GM19395 (cell line): Measurements from ENCODE around the gene ATP11A.

ENCODE experiments used
- ATAC-seq: cut with Tn5 transposase; IDR thresholded peaks from one replicate; pipeline ENCODE4 v1.9.1; 2021; ENCODE audit warnings: mild to moderate bottlenecking, moderate library complexity; ENCODE audit not compliant: unreplicated experiment

ATP11A gene

DNA sequence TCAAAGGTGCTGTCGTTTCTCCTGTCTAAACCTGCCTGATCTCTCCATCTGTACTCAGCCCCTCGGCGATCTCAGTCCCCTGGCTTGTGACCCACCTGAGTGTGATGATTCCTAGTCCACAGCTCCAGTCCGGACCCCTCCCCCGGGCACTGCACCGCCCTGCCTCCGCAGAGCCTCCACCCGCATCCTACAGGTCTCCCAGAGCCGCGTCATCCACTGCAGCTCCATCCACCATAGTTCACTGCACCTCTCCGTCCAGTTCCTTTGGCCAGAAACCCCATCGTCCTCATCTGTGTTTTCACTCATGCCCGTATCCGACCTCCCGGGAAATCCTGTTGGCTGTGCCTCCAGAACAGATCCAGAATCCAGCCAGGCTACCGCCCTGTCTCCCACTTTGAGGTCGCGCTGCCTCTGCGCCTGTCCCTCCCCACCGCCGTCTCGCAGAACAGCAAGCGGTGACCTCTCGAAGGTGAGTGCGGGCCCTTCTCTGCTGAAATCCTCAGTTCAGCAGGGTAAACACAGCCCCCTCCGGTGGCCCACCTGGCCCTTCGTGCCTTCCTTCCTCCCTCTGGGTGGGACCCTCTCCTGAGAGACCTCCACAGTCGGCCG is 227.3 kb downstream of the ATP11A start:
- no peak for ATAC-seq

DNA sequence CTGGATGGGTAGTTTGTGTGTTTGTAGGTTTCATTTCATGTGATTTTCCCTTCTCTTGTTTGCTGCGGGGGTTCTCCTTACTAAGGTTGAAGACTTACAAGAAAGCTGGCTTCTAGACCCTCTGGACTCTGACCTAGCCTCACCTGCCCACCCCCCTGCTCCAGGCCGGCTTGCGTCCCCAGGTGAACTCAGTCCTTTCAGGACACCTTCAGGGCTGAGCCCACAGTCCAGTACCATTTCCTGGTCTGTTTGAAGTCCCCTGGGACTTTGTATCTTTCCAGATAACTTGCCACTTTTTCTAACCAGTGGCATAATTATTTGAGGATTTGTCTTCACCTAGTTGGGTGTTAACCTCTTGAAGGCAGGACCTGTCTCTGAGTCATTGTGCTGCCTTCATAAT is 227.9 kb downstream of the ATP11A start:
- ATAC-seq = no peak

DNA sequence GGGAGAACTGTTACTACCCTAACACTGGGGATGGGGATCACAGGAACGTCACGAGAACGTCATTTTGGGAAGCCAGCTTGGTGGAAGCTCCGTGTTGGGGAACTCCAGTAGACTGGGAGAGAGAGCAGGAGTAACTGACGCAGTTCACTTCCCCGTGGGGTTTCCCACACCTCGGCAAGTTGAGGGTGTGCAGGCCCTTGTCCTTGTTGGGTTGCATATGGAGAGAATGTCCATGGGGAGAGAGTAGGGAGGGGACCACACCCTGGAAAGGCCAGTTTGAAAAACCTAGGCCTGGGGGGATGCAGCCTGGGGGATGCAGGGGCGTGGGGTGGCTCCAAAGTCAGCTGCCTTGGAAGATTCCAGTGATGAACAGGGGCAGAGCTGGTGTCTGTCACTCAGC is 228.4 kb downstream of the ATP11A start:
- ATAC-seq = no peak

DNA sequence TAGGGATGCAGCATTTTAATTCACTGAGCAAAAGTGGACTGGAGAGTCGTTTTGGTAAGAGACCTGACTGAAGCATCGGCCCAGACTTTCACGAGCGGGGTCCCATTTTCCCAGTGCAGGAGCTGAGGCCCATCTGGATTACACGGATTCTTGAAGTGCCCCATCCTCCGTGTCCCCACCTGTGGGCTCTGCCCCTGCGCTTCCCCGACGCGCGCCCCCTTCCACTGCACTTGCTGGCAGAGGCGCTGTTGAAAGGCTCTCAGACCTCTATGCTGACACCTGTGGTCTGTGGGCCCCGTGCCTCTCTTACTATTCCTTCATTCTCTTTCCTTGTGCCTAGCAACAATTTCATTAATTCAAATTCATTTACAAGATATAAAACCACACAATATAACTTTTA is 228.9 kb downstream of the ATP11A start:
- no peak for ATAC-seq

DNA sequence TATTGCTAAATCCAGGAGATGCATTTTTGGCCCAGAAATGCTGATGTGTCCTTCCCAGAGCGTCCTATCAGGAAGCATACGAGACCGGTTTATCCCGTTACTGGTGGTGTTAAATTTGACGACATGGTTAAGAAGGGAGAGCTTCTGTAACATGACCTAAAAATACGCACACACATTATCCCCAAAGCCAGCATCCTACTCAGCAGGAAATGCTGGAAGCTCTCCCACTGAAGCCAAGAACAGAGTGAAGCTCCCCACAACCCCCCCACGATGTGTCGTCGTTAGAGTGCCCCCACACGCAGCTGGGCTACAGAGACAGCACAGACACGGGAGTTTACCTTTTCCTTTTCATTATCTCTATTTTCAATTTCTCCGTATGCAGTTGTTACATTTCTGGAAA is 234.1 kb downstream of the ATP11A start:
- no peak for ATAC-seq

DNA sequence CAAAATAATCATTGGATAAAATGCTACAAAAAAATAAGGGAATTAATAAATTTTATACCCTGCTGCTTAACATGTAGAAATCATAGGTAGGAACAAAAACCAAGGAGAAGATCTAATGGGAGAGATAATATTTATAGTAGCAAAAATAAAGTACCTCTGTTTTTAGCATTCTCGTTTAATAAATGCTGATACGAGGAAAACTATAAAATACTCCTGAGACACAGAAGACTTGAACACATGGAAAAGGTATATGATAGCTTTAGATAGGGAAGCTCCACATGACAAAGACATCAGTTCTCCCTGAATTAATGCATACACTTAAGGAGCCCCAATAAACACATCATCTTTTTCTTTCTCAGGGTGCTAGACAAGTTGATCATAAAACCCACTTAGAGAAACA is 234.5 kb downstream of the ATP11A start:
- ATAC-seq = no peak

DNA sequence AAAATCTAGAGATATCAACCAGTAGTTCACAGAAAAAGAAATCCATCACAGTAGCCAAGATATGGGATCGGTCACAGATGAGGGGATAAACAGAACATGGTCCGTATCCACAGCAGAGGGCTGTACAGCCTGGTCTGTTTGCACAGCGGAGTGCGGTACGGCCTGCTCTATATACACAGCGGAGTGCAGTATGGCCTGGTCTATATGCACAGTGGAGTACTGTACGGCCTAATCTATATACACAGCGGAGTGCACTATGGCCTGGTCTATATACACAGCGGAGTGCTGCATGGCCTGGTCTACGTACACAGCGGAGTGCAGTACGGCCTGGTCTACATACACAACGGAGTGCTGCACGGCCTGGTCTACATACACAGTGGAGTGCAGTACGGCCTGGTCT is 236.2 kb downstream of the ATP11A start:
- ATAC-seq = no peak

DNA sequence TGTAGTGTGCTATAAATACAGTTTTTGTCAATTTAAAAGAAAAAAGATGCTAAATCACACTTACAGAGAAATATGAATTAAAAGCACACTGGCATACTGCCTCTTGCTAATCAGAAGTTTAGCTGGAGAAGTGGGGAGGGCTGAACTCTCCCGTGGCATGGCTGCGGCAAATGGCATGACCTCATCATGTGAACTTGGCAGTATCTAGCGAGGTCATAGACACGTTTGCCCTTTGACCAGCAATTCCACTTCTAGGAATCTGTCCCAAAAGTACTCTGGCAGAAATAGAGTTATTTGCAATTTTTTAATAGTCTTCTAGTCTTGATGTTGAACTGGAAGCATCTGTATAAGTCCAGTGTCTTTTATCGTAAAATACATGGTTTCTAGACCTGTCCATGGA is 237.2 kb downstream of the ATP11A start:
- no peak for ATAC-seq

DNA sequence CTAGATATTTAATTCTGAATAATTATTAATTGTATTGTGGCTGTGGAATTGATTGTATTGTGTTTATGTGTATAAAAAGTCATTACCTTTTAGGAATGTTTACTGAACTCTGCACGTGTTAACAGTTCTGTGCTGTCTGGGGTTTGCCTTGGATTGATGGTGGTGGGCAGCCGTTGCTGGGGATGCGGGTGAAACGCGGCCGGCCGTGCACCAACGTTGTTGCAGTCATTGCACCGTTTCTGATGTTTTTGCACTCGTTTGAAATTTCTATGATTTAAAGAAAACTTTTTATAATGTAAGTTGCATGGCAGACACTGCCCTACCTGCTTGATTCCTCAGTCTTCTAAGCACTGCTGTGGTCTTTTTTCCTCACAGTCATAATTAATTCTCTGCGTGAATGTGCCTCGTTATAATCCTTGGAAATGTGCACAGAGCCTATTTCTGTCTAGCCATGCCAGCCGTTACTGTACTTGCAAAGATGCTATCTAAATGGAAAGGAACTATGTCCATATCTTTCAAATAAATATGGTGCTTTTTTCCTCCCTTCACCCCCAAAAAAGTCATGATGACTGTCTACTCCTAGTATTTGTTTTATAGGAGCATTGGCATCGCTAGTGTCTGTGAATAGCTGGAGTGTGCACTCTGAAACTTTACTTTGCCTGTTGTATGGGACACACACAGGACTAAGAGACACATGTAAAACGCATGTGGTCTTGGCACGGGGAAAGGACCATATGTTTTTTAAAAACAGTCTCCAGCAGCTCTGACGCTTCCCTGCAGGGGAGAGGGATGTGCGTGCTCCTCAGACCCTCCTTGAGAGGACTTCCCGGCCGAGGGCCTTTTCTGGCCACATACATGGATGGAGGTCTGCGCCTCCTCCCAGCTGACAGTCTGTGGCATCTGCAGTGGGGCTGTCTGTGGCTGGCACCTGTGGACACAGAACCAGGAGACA is 238.5 kb downstream of the ATP11A start:
- no peak for ATAC-seq

DNA sequence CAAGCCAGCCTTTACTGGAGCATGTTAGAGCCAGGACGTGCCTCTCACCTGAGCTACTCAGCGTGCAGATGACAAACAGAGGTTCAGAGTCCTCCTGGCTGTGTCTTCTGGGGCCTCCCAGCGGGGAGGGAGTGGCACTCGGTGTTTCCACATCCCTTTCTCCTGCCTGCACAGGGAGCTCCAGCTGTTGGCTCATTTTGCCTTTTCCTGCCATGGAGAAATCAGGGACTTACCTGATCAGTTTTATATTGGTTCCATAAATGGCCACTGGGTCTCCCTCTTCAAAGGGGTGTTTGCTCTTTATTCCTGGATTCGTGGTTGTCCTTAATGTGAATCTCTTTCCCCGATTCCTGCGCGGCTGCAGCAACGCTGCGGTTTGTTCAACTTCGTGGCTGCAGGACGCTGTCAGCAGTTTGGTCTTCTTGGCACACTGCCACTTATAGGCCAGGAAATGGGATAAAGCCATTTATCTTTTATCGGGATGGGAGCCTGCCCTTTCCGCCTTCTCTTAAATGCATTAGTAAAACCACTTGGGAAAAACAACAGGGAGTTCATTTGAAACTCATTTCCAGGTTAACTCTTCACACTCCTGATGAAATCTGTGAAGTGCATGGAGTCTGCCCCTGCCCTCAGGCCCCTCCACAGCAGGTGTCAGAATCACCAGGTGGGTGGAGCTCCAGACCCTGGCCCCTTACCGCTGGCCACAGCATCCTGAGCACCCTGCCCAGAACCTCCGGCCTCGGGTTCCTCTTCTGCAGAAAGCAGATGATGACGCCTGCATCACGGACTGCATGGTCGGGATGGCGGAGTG is 239.3 kb downstream of the ATP11A start:
- no peak for ATAC-seq

DNA sequence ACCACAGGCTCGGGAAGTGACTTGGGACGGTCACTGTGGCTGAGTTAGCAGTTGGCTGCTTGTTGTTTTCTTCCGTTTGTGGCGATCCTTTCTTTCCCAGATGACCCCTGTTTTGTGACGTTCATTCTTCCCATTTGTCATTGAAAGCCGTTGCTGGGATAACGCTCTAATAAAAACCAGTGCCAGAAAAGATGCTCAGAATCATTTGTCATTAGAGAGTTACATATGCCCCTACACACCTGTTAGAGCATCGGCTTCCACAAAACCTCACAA is 239.9 kb downstream of the ATP11A start:
- no peak for ATAC-seq

DNA sequence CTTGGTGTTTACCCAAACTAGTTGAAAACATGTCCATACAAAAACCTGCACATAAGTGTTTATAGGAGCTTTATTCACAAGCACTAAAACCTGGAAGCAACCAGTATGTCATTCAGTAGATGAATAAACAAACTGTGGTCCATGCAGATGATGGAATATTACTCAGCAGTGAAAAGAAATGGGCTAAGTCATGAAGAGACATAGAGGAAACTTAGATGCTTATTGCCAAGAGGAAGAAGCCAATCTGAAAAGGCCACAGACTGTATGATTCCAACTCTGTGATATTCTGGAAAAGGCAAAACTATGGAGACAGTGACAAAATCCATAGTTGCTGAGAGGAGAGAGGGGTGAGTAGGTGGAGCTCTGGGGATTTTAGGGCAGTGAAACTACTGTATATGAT is 240.4 kb downstream of the ATP11A start:
- ATAC-seq = no peak

DNA sequence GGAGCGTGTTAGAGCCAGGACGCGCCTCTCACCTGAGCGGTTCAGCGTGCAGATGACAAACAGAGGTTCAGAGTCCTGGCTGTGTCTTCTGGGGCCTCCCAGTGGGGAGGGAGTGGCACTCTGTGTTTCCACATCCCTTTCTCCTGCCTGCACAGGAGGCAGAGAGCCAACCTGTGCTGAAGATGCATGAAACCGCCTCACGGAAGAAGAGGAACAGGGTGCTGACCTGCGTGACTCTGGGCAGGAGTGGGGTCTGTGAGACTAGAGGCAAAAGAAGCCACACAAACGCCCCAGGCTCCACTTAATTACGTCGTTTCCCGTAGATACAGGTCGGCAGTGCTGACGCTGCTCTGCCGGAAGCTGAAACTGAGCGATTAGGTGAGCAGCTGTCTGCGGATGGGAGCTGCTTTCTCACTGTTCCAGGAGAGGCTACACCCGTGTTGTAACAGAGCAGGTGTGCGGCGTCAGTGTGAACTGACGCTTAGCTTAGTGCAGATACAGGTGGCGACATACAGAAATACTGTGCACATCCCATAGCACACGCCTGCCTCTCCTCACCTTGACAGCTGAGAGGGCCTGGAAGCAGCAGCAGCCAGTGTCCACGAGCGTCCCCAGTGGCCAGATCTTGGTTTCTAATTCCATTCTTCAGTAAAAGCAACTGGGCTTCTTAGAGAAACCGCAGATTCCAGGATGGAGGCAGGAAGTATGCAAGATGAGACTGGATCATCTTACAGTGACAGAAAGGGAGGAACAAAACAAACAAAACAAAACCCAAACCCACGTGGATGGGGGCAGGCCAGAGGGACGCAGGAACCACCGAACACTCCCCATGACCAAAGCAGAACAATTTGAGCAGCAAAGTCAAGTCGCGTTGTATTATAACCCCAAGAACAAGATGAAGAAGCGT is 241.4 kb downstream of the ATP11A start:
- ATAC-seq = no peak

DNA sequence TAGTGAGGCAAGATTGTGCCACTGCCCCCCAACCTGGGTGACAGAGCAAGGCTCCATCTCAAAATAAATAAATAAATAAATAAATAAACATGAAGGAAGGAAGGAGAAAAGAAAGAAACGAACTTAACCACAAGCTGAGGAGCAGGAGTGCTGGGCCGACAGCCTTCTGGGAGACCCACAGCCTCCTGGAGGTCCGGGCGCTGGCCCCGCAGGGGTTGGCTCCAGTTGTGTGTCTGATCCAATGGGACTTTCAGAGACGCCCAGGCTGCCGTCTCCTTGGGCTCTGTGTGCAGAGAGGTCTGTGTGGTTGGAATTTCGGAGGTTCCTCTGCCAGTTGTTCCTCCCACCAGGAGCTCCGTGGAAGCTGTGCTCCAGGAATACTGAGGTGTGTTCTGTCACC is 243.1 kb downstream of the ATP11A start:
- no peak for ATAC-seq

DNA sequence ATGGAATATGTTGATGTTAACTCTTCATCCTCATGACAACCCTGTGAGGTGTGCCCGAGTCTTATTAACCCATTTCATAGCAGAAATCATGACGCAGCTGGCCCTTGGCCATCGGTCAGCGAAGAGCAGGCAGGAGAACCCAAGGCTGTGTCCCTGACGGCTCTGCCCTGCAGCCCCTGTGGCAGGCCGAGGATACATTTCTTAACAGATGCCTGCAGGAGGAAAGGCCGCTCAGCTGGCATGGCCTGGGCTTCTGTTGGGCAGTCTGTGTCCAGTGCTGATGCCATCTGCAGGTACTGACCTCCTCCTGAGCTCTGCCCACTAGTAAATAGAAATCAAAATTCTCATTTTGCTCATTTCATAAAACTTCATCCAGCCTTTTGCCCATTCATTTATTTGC is 243.8 kb downstream of the ATP11A start:
- no peak for ATAC-seq

DNA sequence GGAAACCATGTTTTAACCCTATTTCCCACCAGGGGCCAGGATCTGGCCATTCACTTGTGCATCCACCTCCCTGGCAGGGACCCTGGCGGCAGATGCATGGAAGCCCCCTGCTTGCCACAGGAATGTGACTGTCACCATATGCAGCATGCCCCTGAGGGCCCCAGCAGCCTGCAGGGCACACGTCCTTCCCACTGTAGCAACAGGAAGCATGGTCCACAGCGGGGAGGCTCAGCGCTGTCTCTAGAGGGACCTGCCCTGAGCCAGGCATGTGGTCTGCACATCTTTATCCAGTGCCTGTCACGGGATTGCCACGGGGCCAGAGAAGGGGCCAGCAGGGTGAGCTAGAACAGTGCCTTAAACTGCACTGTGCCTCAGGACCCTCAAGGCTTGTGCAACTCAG is 244.2 kb downstream of the ATP11A start:
- no peak for ATAC-seq
